K562 (cell line): Measurements from ENCODE around the gene FAM180B. TPM values are rescaled to one million over a fixed set of nuclear protein-coding genes. Genes with fewer than 3 reads are reported as not detected.
A peak's percentile ranks its signal among the peaks of the same experiment; 100 is the strongest.

Experiments
- ATAC-seq: fragments of 200-7000 bp; cut with Tn5 transposase; 3 replicates; pipeline ENCODE4 v1.9.1; 2020; ENCODE audit warnings: moderate library complexity
- BruUV-seq: library from RNA; stranded (reverse); fragments of 400-500 nt; replicated peaks from 2 replicates; lab custom pipeline; 2021; lab: Mats Ljungman, UMichigan
- CTCF ChIA-PET: fragments of 300-600 bp; formaldehyde crosslinking; extraction: SDS; loops from one replicate; lab custom pipeline; 2021; ENCODE audit warnings: low intra/inter-chr PET ratio; lab: Yijun Ruan, JAX
- POLR2A ChIA-PET: fragments of 300-600, 350-650 bp; sonication (Branson Sonifier 250); formaldehyde crosslinking; extraction: SDS; loops from one replicate; lab custom pipeline; 2021; ENCODE audit warnings: antibody characterized with exemption, inconsistent platforms; lab: Yijun Ruan, JAX
- DNase-seq, 4 experiments: peaks; one replicate each; pipeline versions ENCODE4 v3.0.0 to v3.0.0-alpha.2; 2011 to 2018; ENCODE audit warnings: low spot score in 3 of 4, mixed read lengths in 3 of 4; ENCODE audit errors: extremely low read depth in 1 of 4
- FAIRE-seq: peaks from 2 replicates; lab custom pipeline; 2011; peaks lifted over from hg19 to GRCh38; lab: Jason Lieb, UNC
- H2AFZ ChIP-seq: 2 replicates; pipeline ENCODE4 v1.6.0; 2011; ENCODE audit warnings: low read depth, low read length, control low read depth, inconsistent platforms
- H3K27ac ChIP-seq: fragments of 200-600 bp; 3 replicates; pipeline ENCODE4 v1.8.0; 2011; ENCODE audit warnings: low read depth, mild to moderate bottlenecking, control low read depth, inconsistent platforms, low read length, moderate library complexity, mixed read lengths; ENCODE audit errors: extremely low read depth
- H3K27me3 ChIP-seq, 2 experiments: fragments of 300-600 bp in 1 of 2; 2 replicates in 1 of 2; 3 replicates in 1 of 2; pipeline versions ENCODE4 v1.6.0 to v1.8.0; 2011; ENCODE audit warnings: inconsistent platforms in 2 of 2, low read length in 2 of 2, mild to moderate bottlenecking in 1 of 2, mixed read lengths in 1 of 2, moderate library complexity in 1 of 2; ENCODE audit not compliant: control insufficient read depth in 2 of 2, insufficient read depth in 2 of 2
- H3K36me3 ChIP-seq: fragments of 300-600 bp; 3 replicates; pipeline ENCODE4 v1.8.0; 2011; ENCODE audit warnings: mild to moderate bottlenecking, low read length, inconsistent platforms; ENCODE audit not compliant: control insufficient read depth, insufficient read depth
- H3K4me1 ChIP-seq, 2 experiments: fragments of 200-600 bp in 1 of 2; replicated peaks in 1 of 2; 2 replicates in 1 of 2; 3 replicates in 1 of 2; pipeline versions ENCODE4 v1.5.1 to v1.8.0; 2011; ENCODE audit warnings: inconsistent platforms in 2 of 2, low read length in 2 of 2, mild to moderate bottlenecking in 1 of 2, mixed read lengths in 1 of 2, moderate library complexity in 1 of 2; ENCODE audit not compliant: control insufficient read depth in 2 of 2, insufficient read depth in 2 of 2
- H3K4me2 ChIP-seq: 2 replicates; pipeline ENCODE4 v1.6.1; 2011; ENCODE audit warnings: low read length, control low read depth, inconsistent platforms, mixed read lengths; ENCODE audit not compliant: insufficient read depth
- H3K4me3 ChIP-seq: fragments of 200-600 bp; sonication (generic), shearing (Covaris generic); 2 replicates; pipeline ENCODE4 v1.5.1; 2016; ENCODE audit warnings: control low read depth, inconsistent platforms
- H3K79me2 ChIP-seq: fragments of 200-600 bp; 3 replicates; pipeline ENCODE4 v1.8.0; 2011; ENCODE audit warnings: low read length, inconsistent platforms; ENCODE audit not compliant: control insufficient read depth, insufficient read depth
- H3K9ac ChIP-seq, 2 experiments: 2 replicates each; pipeline versions ENCODE4 v1.6.0 to v1.6.1; 2011; ENCODE audit warnings: low read depth in 2 of 2, low read length in 2 of 2, control low read depth in 1 of 2, inconsistent platforms in 1 of 2, mild to moderate bottlenecking in 1 of 2, mixed read lengths in 1 of 2; ENCODE audit not compliant: insufficient read depth in 1 of 2
- H3K9me1 ChIP-seq: one replicate; pipeline ENCODE4 v1.6.0; 2011; ENCODE audit warnings: inconsistent platforms, mild to moderate bottlenecking, low read length, moderate library complexity; ENCODE audit not compliant: control insufficient read depth, insufficient read depth
- H3K9me3 ChIP-seq: replicated peaks from 2 replicates; pipeline ENCODE4 v1.5.1; 2011; ENCODE audit warnings: low read depth, low read length, inconsistent platforms; ENCODE audit not compliant: control insufficient read depth, insufficient read depth
- H4K20me1 ChIP-seq: replicated peaks from 2 replicates; pipeline ENCODE4 v1.6.1; 2011; ENCODE audit warnings: low read length, inconsistent platforms, mixed read lengths; ENCODE audit not compliant: control insufficient read depth, insufficient read depth
- GTF2B ChIP-seq: IDR thresholded peaks from 2 replicates; pipeline ENCODE4 v1.6.1; 2011; ENCODE audit not compliant: insufficient read length; ENCODE audit errors: extremely low read depth
- MTF1 ChIP-seq: fragments of 250-450 bp; sonication (Bioruptor Pico); IDR thresholded peaks from 2 replicates; pipeline ENCODE4 v1.9.0; 2021; ENCODE audit warnings: moderate library complexity, mild to moderate bottlenecking, inconsistent platforms, borderline replicate concordance
- MYC ChIP-seq, 2 experiments: fragments of 250-450 bp in 1 of 2; sonication (Bioruptor Pico) in 1 of 2; IDR thresholded peaks; 2 replicates each; pipeline versions ENCODE4 v1.5.1 to v1.6.1; 2012 to 2021; ENCODE audit warnings: low read depth in 2 of 2, borderline replicate concordance in 1 of 2, improper control_type of control experiment in 1 of 2, low read length in 1 of 2, mild to moderate bottlenecking in 1 of 2, moderate library complexity in 1 of 2
- POLR3G ChIP-seq: IDR thresholded peaks from 2 replicates; pipeline ENCODE4 v1.6.1; 2011; ENCODE audit not compliant: insufficient read length, insufficient replicate concordance; ENCODE audit errors: extremely low read depth
- SIRT6 ChIP-seq: IDR thresholded peaks from one replicate; pipeline ENCODE4 v1.6.1; 2012; ENCODE audit warnings: low read depth, mild to moderate bottlenecking, control low read depth, inconsistent platforms, low read length, moderate library complexity
- ZBTB5 ChIP-seq: fragments of 450-650 bp; IDR thresholded peaks from 2 replicates; pipeline ENCODE4 v1.6.1; 2017; ENCODE audit warnings: antibody characterized with exemption
- WGBS: fragments of 100-300 bp; shearing (Covaris generic); methylation state at CpG from one replicate; pipeline ENCODE4 v1.1.6; 2016; ENCODE audit warnings: low coverage, mixed read lengths; ENCODE audit not compliant: insufficient coverage; ENCODE audit errors: missing lambda C conversion rate; 5-methylcytosine and 5-hydroxymethylcytosine counted together
- in situ Hi-C: fragments of 300-500 bp; cut with MboI; formaldehyde crosslinking; loops from 4 replicates; pipeline ENCODE4 v1.15.0; 2018; ENCODE audit warnings: inconsistent platforms, mixed read lengths
- intact Hi-C: fragments of 100-400 bp; cut with micrococcal nuclease; formaldehyde crosslinking; loops from 2 replicates; pipeline ENCODE4 v1.14.2; 2022
- polyA plus RNA-seq, 8 experiments: library from polyadenylated mRNA; depleted of rRNA in 4 of 8; stranded (reverse) in 5 of 8; unstranded in 3 of 8; fragments of >200 nt; fragmentation: Nextera tagmentation in 2 of 8; fragmentation: Illumina TruSeq in 1 of 8; extraction: Ambion mirVana in 2 of 8; extraction: Trizol in 1 of 8; gene quantifications; 2 replicates each; pipeline versions ENCODE4 v1.2.1 to v1.2.3, GENCODE V29; 2011 to 2014; ENCODE audit warnings: inconsistent platforms in 1 of 8, missing spikeins in 1 of 8
- total RNA-seq, 7 experiments: library from RNA; depleted of rRNA in 6 of 7; stranded (reverse); fragments of >200 nt in 6 of 7; fragmentation: Illumina TruSeq in 2 of 7; extraction: Trizol in 2 of 7; gene quantifications; 2 replicates each; pipeline versions ENCODE4 v1.2.1 to v1.2.3, GENCODE V29; 2011 to 2021; ENCODE audit warnings: low replicate concordance in 1 of 7

The FAM180B gene
- total and polyA plus RNA-seq, 9 of the 15 experiments (the other 6 are each of a cell fraction or from before 2014, with no cell fraction given), result 0.05 to 0.14 TPM; not detected in 7

GRCh38 chr11:47578524-47579494 is 7.7 kb upstream of the FAM180B start, which contains the start of the genes KBTBD4 and NDUFS3 (continued):
- peak; percentile 68 for TF ChIP-seq ZBTB5

- H3K27me3 ChIP-seq, result no peaks in the 10 kb centered on the region; a peak in 1 of 5 replicates
- ATAC-seq (no peak), DNase-seq (no peak), FAIRE-seq (no peak)
- H3K4me2 ChIP-seq, result no peak overlapping the region
- no peak overlapping the region for H2AFZ ChIP-seq
- H3K4me1 ChIP-seq, result peaks cover 0 to 11% of the 10 kb centered on the region in 2 experiments; a peak in 4 of 5 replicates
- H3K9me3 ChIP-seq, result no peaks in the 10 kb centered on the region
- H3K4me3 ChIP-seq, result no peak overlapping the region
- peaks cover 28% of the 10 kb centered on the region for H3K79me2 ChIP-seq
- no peaks in the 10 kb centered on the region for H3K9me1 ChIP-seq
- BruUV-seq, result no TSS peak
- in situ Hi-C loops, result no loop called here
- H3K36me3 ChIP-seq, result peaks cover 56% of the 10 kb centered on the region
- no peak overlapping the region for H3K27ac ChIP-seq
- no peaks in the 10 kb centered on the region for H4K20me1 ChIP-seq
- intact Hi-C loops, result no loop called here
- H3K9ac ChIP-seq, result no peak overlapping the region
- ChIA-PET POLR2A (interaction anchor here (0.8 to 4.2 kb wide), 3 partner anchors 11 to 16 kb away, joined by 3 to 35 read pairs (median 3); partner anchors contain the start of gene C1QTNF4), CTCF (no interaction called here)
- 94% methylated on average over 5 of the region's 5 CpGs for WGBS
- no peak for TF ChIP-seq MTF1 (CRISPR knock-in tag)
- TF ChIP-seq GTF2B, result no peak
- no peak for TF ChIP-seq SIRT6
- TF ChIP-seq POLR3G, result no peak
- no peak for TF ChIP-seq MYC (IDR thresholded peaks at IDR 0.05; ENCODE audit: low read depth, low read length)
- no peak for TF ChIP-seq MYC (CRISPR knock-in tag; IDR thresholded peaks at IDR 0.05; ENCODE audit: borderline replicate concordance, low read depth)
Measured at GRCh38 chr11:47583844-47584243, 2.6 kb upstream of the FAM180B start.
